ENCODE results near the gene TEX52.

Gene TEX52

GRCh38 chr12:2826721-2827515 lies 29.9 kb downstream of the TEX52 start:
- DNase-seq = no peak

GRCh38 chr12:2826036-2826435 lies 30.8 kb downstream of the TEX52 start:
- no peak for DNase-seq

- no peak for DNase-seq
Observed at GRCh38 chr12:2825132-2825531, 31.7 kb downstream of the TEX52 start.

DNA sequence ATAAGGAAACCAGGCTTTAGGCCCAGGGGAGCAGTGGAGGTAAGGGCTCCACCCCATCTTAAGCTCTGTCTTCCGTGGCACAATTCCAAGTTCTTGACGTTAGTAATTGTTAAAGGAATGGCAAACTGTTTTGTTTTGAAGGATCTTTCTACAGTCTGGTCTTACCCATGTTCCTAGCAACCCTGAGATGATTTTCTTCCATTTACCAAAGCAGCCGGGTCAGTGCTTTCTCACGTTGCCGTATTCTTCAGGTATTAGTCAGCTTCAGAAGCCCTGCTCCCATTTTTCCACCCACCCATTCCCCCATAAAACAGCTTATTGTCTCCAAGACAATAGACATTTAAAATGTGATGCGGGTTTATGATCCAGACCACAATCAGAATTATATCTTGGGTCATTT lies 32.3 kb downstream of the TEX52 start:
- DNase-seq = no peak

GRCh38 chr12:2823483-2823882 lies 33.4 kb downstream of the TEX52 start:
- DNase-seq = no peak

DNA sequence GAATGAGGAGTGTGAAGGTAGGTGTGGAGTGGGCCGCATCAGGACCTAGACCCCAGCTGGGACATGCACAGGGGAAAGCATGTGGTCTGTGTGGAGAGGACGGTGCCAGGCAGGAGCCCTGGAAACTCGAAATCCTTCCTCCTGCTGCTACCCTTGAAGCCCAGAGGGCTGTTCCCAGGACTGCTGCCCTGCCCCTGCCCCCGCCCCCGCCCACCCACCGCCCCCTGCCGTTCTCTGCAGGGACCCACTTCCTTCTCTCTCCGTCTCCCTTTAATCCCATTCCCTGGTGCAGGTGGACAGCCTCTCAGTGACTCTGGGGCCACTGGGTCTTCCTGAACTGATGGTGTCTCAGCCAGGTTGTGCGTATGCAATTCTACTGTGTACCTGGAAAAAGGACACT lies 36.4 kb downstream of the TEX52 start:
- no peak for DNase-seq

GRCh38 chr12:2819810-2820209 lies 37.0 kb downstream of the TEX52 start:
- DNase-seq = no peak

GRCh38 chr12:2813214-2814185 lies 43.3 kb downstream of the TEX52 start:
- DNase-seq = peak; percentile 69

DNA sequence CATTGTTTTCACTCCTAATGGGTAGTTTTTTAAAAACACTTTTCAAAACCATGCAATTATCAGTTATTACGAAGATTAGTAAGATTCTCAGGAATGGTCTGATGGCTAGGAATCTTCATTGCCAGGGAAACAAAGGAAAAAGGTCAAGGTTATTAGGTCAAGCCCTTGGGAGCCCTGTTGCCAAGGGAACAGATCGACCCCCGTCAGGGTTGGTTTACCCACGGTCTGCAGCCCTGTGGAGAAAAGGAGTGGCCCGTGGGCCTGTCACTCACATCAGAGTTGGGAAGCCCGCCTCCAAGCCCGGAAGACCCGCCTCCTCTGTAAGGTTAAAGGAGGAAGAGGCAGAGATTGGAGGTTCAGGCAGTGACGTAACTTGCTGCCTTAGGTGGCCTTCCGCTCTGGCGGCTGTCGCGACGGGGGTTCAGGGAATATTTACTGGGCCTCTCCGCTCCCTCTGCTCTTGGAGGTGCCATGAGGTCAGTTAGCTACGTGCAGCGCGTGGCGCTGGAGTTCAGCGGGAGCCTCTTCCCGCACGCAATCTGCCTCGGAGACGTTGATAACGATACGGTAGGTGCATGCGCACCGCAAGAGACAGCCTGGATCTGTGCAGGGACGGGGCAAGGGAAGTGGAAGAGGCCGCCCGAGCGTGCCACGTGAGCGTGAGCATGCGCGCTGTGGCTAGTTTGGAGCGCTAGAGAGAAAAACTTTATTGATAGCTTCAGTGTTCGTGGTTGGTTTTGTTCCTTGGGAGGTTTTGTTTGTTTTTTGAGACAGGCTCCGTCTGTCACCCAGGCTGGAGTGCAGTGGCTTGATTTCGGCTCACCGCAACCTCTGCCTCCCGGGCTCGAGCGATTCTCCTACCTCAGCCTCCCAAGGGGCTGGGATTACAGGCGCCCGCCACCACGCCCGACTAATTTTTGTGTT lies 44.3 kb downstream of the TEX52 start, which contains the start of gene ITFG2:
TSS of gene ITFG2 (plus strand) at position 379 of the 924 bp plus-strand sequence. CDS start at position 472, 93 bp downstream.
- DNase-seq = peak; percentile 98

DNA sequence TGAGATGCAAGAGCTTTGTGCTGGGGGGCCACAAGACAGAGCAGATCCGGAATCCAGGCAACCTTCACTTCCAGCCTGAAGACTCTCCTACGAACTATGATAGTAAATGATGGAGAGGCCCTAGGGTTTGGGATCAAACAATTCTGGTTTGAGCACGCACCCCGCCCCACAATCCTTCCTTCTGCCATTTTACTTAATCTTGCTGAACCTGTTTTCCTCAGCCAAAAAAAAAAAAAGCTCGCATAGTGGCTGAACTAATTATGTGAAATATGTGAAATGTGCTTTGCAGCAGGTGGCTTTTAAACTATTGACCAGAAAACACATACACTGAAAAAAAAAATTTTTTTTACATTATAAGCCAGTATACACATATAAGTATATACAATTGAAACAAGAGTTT lies 45.0 kb downstream of the TEX52 start:
- no peak for DNase-seq

- no peak for DNase-seq
Observed at GRCh38 chr12:2806700-2807099, 50.1 kb downstream of the TEX52 start.

DNA sequence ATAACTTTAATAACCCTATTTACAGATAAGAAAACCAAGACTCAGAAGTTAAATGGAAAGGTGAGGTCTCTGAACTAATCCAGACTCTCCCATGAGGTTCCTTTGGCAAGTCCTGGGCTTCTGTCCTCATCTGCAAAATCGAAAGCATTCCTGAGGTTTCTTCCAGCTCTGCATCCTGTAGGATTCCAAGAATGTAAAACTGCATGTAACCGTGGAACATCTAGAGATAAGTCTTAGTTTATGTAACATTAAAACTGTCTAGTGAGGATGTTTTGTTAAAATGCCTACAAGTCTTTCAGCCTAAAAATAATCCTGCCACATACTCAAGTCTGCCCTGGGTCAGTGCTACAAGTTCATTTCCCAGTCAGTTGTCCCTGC lies 51.7 kb downstream of the TEX52 start:
- DNase-seq = no peak

GRCh38 chr12:2804393-2805142 lies 52.3 kb downstream of the TEX52 start:
- no peak for DNase-seq

GRCh38 chr12:2803635-2804392 lies 53.0 kb downstream of the TEX52 start:
- DNase-seq = no peak

- DNase-seq = no peak
Observed at GRCh38 chr12:2801044-2801783, 55.6 kb downstream of the TEX52 start.

DNA sequence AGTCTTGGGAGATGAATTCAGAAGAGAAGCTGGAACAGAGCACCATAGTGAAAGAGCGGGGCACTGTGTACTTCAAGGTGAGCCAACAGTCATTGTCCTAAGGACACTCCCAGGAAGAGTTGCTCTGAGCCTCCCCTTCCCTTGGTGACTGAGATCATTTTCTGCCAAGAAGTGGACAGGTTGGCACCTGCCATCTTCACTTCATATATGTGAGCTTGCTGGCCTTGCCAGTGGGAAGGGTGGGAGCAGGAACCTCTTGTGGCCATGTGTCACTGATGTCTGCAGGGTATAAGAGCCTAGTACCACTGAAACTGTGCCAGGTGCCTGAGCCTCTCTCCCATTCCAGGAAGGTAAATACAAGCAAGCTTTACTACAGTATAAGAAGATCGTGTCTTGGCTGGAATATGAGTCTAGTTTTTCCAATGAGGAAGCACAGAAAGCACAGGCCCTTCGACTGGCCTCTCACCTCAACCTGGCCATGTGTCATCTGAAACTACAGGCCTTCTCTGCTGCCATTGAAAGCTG lies 56.7 kb downstream of the TEX52 start:
- no peak for DNase-seq
